ENCODE results near the gene FAM136A.
"Not testable (repeated sequence)": the region's sequence is repeated elsewhere in the genome, so short reads cannot be mapped to it uniquely, and the experiment has no call there.

Gene FAM136A

GRCh38 chr2:70301344-70302194 is at the start of gene FAM136A:
Gene FAM136A (minus strand): TSS chr2:70302067. CDS start chr2:70302011, 56 bp downstream.
- DNase-seq (ENCODE audit: low read depth, low spot score) = peak; percentile 93

DNA sequence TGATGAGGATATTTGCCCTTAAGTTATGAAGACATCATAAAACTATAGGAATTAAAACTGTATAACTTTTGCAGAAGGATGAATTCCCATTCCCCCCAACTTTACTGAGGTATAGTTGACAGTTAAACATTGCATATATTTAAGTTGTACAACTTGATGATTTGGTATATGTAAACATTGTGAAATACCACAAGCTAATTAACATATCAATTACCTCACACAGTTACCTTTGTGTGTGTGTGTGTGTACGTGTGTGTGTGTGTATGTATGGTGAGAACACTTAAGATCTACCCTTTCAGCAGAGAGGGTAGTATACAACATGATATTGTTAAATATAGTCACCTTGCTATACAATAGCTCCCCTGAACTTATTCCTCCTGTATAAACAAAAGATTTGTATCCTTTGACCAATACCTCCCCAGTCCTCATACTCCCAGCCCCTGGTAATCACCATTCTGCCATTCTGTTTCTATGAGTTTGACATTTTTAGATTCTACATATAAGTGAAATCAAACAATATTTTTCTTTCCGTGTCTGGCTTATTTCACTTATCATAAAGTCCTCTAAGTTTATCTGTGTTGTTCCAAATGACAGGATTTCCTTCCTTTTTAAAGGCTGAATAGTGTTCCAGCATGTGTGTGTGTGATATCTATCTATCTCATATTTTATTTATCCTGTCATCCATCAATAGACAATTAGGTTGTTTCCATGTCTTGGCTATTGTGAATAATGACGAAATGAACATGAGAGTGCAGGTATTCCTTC is 48.2 kb upstream of the FAM136A start:
- no peak for DNase-seq (ENCODE audit: low read depth, low spot score)

- DNase-seq (ENCODE audit: low read depth, low spot score) = no peak
Measured at GRCh38 chr2:70347831-70348230, 46.0 kb upstream of the FAM136A start.

DNA sequence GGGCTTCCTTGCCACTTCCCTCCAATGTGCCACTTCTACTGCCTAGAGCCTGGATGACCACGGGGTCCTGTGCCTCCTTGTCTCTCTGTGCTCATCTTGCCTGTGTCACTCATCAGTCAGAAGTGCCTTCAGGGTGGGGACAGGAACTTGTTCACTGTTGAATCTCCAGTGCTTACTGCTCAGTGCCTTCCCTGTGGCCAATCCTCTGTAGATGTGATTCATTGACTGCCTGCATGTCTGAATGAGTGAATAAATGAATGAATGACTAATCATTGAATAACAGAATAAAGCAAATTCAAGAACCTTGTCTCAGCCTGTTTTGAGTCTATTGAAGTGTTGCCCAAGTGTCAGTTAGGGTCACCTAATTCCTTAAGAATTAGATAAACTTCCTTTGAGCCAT is 42.3 kb upstream of the FAM136A start:
- no peak for DNase-seq (ENCODE audit: low read depth, low spot score)

- DNase-seq (ENCODE audit: low read depth, low spot score) = no peak
Measured at GRCh38 chr2:70341477-70341765, 39.6 kb upstream of the FAM136A start.

GRCh38 chr2:70340761-70341476 is 39.1 kb upstream of the FAM136A start:
- DNase-seq (ENCODE audit: low read depth, low spot score) = peak; percentile 77

GRCh38 chr2:70340075-70340474 is 38.2 kb upstream of the FAM136A start:
- no peak for DNase-seq (ENCODE audit: low read depth, low spot score)

DNA sequence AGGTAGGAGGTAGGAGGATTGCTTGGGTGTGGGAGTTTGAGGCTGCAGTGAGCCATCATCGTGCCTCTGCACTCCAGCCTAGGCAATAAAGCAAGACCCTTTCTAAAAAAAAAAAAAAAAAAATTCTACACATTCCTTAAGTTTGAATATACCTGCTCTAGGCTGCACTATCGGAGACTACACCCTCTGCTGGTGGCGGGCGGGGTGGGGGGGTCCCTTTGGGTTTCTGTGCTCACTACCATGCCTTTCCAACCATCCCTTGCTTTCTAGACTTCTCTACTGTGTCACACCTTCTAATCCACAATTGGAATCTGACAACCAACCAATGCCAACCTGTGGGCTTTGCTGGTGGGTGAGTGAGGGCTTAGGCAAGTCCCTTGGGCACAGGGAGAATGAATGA is 34.7 kb upstream of the FAM136A start:
- no peak for DNase-seq (ENCODE audit: low read depth, low spot score)

GRCh38 chr2:70331012-70331411 is 29.1 kb upstream of the FAM136A start:
- DNase-seq (ENCODE audit: low read depth, low spot score) = no peak

DNA sequence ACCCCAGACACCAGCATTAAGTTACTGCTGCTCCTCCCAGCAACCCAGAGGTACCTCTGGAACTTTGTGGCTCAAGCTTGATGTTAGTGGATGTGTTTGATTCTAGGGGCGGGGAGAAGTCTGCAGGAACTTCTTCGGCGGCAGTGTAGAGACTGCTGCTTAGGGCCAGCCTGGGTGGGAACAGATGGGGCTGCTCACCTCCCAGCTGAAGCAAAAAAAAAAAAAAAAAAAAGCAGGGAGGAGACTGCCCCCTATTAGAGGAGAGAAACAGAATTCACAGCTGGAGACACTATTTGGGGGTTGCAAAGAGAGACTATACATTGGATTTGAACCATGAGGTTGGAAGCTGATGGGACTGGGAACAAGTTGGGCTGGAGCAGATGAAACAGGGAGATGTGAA is 28.6 kb upstream of the FAM136A start:
- DNase-seq (ENCODE audit: low read depth, low spot score) = no peak

GRCh38 chr2:70328921-70329561 is 27.2 kb upstream of the FAM136A start:
- peak; percentile 37 for DNase-seq (ENCODE audit: low read depth, low spot score)

DNA sequence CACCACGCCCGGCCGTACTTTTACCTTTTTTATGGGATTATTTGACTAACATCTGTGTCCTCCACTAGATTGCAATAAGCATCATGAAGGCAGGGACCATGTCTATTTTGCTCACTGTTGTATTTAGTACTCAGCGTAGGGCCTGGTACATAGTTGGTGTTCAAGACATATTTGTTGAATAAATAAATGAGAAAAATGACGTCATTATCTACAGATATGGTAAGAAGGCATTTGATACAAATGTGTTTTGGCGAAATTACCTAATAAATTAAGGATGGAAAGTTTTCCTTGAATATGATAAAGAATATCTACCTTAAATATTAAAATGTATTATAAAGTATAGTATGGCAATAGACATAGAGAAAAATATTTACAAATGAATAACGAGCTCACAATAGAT is 24.0 kb upstream of the FAM136A start:
- no peak for DNase-seq (ENCODE audit: low read depth, low spot score)

DNA sequence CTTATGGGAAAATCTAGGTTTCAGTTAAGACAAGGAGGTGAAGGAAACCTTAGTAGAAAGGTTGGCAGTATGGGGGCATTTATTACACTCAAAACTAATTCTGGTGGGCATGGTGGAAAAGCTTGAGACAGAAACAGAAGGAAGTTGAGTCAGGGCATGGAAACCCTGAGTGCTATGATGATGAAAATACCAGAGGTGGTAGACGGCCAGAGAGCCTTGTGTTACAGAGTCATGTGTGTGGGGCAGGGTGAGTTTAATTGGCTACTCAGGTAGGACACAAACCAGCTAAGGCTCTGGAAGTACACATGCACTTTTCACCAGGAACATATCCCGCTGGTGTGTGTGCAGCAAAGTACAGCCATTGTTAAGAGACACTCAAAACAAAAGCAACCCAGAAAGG is 20.7 kb upstream of the FAM136A start:
- no peak for DNase-seq (ENCODE audit: low read depth, low spot score)

GRCh38 chr2:70321370-70321769 is 19.5 kb upstream of the FAM136A start:
- DNase-seq (ENCODE audit: low read depth, low spot score) = no peak

GRCh38 chr2:70314640-70315039 is 12.8 kb upstream of the FAM136A start:
- no peak for DNase-seq (ENCODE audit: low read depth, low spot score)

DNA sequence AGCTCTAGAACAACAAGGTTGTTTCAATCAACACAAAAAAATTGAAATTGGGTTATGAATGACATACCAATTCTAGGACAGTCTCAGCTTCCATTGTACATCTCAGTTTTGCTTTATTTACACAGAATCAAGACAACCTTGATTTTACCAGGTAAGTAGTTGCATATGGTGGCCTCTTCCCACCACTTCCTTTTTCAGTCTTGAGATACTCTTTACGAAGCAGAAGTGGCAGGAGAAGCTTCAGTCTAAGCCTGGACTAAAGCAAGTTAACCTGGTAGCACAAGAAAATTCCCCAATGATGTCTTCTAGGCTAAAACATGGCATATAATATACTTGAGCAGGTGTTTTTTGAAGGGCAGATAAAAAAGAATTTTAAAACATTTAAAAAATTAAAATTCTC is 10.7 kb upstream of the FAM136A start:
- no peak for DNase-seq (ENCODE audit: low read depth, low spot score)

- DNase-seq (ENCODE audit: low read depth, low spot score) = no peak
Measured at GRCh38 chr2:70310899-70311298, 9.0 kb upstream of the FAM136A start.

DNA sequence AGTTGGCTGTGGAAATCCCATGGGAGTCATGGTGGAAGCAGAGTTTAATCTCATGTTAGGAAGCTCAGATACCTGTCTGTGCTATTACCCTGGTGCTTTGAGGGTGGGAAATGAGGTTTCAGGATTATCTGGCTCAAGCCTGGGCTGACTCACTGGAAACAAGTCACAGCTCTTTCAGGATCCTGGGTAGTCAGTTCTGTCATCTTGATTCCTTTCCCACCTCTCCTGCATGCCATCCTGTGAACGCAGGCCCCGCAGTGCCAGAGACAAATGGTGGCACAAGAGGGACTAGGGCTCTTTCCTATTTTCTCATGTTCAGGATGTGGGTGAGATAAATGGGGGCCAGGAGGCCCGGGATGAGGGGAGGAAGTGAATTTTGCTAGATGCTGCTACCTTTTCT is 3.7 kb upstream of the FAM136A start:
- no peak for DNase-seq (ENCODE audit: low read depth, low spot score)

DNA sequence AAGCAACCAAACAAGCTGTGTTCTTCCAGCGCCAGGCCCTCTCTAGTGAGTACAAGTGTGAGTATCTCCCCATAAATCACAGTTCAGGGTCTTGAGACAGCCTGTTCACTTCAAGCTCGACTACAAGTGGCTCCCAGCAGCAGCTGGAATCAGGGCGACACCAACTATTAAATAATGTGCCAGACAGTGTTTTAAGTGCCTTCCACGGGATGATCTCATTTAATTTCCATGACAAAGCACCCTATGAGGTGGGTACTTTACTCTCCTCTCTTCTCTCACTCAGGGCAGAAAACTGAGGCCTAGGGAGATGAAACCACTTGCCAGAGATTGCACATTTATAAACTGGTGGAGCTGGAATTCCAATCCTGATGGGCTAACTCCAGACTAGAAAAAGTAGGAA is 2.6 kb upstream of the FAM136A start:
- peak; percentile 19 for DNase-seq (ENCODE audit: low read depth, low spot score)

DNA sequence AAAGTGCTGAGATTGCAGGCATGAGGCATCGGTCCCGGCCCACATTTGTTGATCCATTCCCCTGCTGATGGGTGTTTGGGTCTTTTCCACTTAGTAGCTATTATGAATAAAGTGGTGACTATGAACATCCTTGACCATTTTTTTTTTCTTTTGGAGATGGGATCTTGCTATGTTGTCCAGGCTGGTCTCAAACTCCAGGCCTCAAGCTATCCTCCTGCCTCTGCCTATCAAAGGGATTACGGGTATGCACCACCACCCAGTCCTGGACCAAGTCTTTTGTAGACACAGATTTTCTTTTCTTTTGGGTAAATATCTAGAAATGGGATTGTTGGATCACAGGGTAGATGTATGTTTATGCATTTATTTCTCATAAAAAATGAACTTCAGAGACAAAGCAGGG is 1.3 kb upstream of the FAM136A start:
- no peak for DNase-seq (ENCODE audit: low read depth, low spot score)

DNA sequence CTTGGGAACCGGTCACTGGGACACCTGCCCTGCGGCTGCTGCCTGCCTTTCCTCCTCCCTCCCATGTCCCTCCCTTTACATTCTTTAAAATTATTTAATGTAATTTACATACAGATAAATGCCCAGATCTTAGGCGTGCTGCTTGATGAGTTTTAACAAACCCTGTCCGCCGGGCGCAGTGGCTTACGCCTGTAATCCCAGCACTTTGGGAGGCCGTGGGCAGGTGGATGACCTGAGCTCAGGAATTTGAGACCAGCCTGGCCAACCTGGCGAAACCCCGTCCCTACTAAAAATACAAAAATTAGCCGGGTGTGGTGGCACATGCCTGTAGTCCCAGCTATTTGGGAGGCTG is 304 bp upstream of the FAM136A start:
- DNase-seq (ENCODE audit: low read depth, low spot score) = not testable (repeated sequence)

DNA sequence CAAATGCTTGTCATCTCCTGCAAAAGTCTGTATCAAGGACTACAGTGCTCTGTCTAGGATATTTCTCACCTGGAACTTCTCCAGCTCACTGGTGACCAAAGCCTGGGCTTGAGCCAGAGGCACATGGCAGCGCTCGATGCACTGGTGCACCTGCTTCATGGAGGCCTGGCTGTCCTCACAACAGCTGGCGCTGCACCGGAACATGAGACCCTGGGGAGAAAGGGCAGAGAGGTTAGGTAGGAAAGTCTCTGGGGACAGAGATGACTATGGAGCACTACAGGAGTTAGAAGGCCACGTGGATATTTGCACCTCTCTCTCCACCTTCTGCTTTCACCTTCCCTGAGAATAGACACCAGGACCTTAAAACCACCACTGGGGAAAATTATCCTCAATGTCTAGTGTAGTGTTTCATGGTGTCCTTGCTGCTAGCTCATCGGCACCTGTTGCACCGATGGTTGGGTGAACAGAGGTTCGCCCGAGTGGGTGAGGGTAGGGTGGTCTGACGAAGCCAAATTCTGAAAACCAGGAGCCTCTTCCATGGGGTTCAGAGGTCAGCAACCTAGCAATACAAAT is 1.0 kb downstream of the FAM136A start:
- DNase-seq (ENCODE audit: low read depth, low spot score) = no peak
